ENCODE measurements around the gene SPTBN1. TPM values are rescaled to one million over a fixed set of nuclear protein-coding genes. Genes with fewer than 3 reads are reported as not detected.
A peak's percentile ranks its signal among the peaks of the same experiment; 100 is the strongest.

Gene SPTBN1
- total RNA-seq, 1 experiment from 2014 or later = 141 TPM

- DNase-seq (ENCODE audit: low spot score) = no peak
Measured at GRCh38 chr2:54572636-54573536, 116.8 kb downstream of the SPTBN1 start.

- DNase-seq (ENCODE audit: low spot score) = no peak
Measured at GRCh38 chr2:54573537-54573919, 117.4 kb downstream of the SPTBN1 start.

GRCh38 chr2:54574107-54574859 is 118.2 kb downstream of the SPTBN1 start:
- peak; percentile 66 for DNase-seq (ENCODE audit: low spot score)

GRCh38 chr2:54574860-54575247 is 118.7 kb downstream of the SPTBN1 start:
- no peak for DNase-seq (ENCODE audit: low spot score)

GRCh38 chr2:54575379-54575888 is 119.3 kb downstream of the SPTBN1 start:
- DNase-seq (ENCODE audit: low spot score) = no peak

GRCh38 chr2:54577035-54577434 is 120.9 kb downstream of the SPTBN1 start:
- DNase-seq (ENCODE audit: low spot score) = no peak

GRCh38 chr2:54577944-54578647 is 122.0 kb downstream of the SPTBN1 start:
- DNase-seq (ENCODE audit: low spot score) = no peak

- DNase-seq (ENCODE audit: low spot score) = no peak
Measured at GRCh38 chr2:54578648-54579045, 122.5 kb downstream of the SPTBN1 start.

GRCh38 chr2:54579061-54579681 is 123.0 kb downstream of the SPTBN1 start:
- DNase-seq (ENCODE audit: low spot score) = no peak

- peak; percentile 79 for DNase-seq (ENCODE audit: low spot score)
Measured at GRCh38 chr2:54579682-54580620, 123.8 kb downstream of the SPTBN1 start.

- DNase-seq (ENCODE audit: low spot score) = no peak
Measured at GRCh38 chr2:54581326-54582039, 125.4 kb downstream of the SPTBN1 start.

GRCh38 chr2:54582987-54583386 is 126.9 kb downstream of the SPTBN1 start:
- no peak for DNase-seq (ENCODE audit: low spot score)

GRCh38 chr2:54584598-54584997 is 128.5 kb downstream of the SPTBN1 start:
- no peak for DNase-seq (ENCODE audit: low spot score)

- DNase-seq (ENCODE audit: low spot score) = no peak
Measured at GRCh38 chr2:54585136-54585733, 129.1 kb downstream of the SPTBN1 start.

GRCh38 chr2:54586062-54586461 is 129.9 kb downstream of the SPTBN1 start:
- no peak for DNase-seq (ENCODE audit: low spot score)

- DNase-seq (ENCODE audit: low spot score) = no peak
Measured at GRCh38 chr2:54586494-54586893, 130.4 kb downstream of the SPTBN1 start.

GRCh38 chr2:54587171-54588016 is 131.3 kb downstream of the SPTBN1 start:
- DNase-seq (ENCODE audit: low spot score) = no peak

GRCh38 chr2:54588244-54588899 is 132.2 kb downstream of the SPTBN1 start:
- no peak for DNase-seq (ENCODE audit: low spot score)
